Astrocyte (in vitro differentiated cells and primary cell): ENCODE measurements around the gene MRPL48. TPM values are rescaled to one million over a fixed set of nuclear protein-coding genes. Genes with fewer than 3 reads are reported as not detected.

Experiments
- DNase-seq: peaks from one replicate; pipeline ENCODE4 v3.0.0-alpha.2; 2010; ENCODE audit warnings: low read depth
- FAIRE-seq: peaks from 2 replicates; lab custom pipeline; 2011; peaks lifted over from hg19 to GRCh38; lab: Jason Lieb, UNC
- H2AFZ ChIP-seq: 2 replicates; pipeline ENCODE4 v1.6.0; 2012; ENCODE audit warnings: low read depth, low read length, inconsistent platforms
- H3K27ac ChIP-seq: 2 replicates; pipeline ENCODE4 v1.5.1; 2011; ENCODE audit warnings: low read depth, low read length, inconsistent platforms
- H3K27me3 ChIP-seq: 2 replicates; pipeline ENCODE4 v1.6.0; 2011; ENCODE audit warnings: low read length, inconsistent platforms; ENCODE audit not compliant: insufficient read depth
- H3K36me3 ChIP-seq: 2 replicates; pipeline ENCODE4 v1.5.1; 2011; ENCODE audit warnings: low read length, inconsistent platforms; ENCODE audit not compliant: insufficient read depth
- H3K4me1 ChIP-seq: 2 replicates; pipeline ENCODE4 v1.5.1; 2011; ENCODE audit warnings: low read length, inconsistent platforms; ENCODE audit not compliant: insufficient read depth
- H3K4me2 ChIP-seq: 2 replicates; pipeline ENCODE4 v1.6.0; 2012; ENCODE audit warnings: low read length, inconsistent platforms
- H3K4me3 ChIP-seq: 2 replicates; pipeline ENCODE4 v1.5.1; 2011; ENCODE audit warnings: low read depth, mild to moderate bottlenecking, low read length, inconsistent platforms; ENCODE audit not compliant: insufficient read depth
- H3K79me2 ChIP-seq: 2 replicates; pipeline ENCODE4 v1.6.0; 2012; ENCODE audit warnings: mild to moderate bottlenecking, low read length, inconsistent platforms; ENCODE audit not compliant: insufficient read depth
- H3K9ac ChIP-seq: 2 replicates; pipeline ENCODE4 v1.6.0; 2012; ENCODE audit warnings: mild to moderate bottlenecking, low read length, inconsistent platforms
- H3K9me3 ChIP-seq: 2 replicates; pipeline ENCODE4 v1.5.1; 2012; ENCODE audit warnings: low read depth, mild to moderate bottlenecking, low read length, inconsistent platforms; ENCODE audit not compliant: insufficient read depth
- H4K20me1 ChIP-seq: 2 replicates; pipeline ENCODE4 v1.6.0; 2012; ENCODE audit warnings: low read length, inconsistent platforms; ENCODE audit not compliant: insufficient read depth
- H3K27ac Mint-ChIP-seq: one replicate; pipeline ENCODE4 v1.8.0; 2021; ENCODE audit warnings: mild to moderate bottlenecking, mixed read lengths; ENCODE audit not compliant: unreplicated experiment
- H3K27me3 Mint-ChIP-seq: one replicate; pipeline ENCODE4 v1.8.0; 2021; ENCODE audit warnings: low read depth, mixed read lengths; ENCODE audit not compliant: unreplicated experiment
- H3K36me3 Mint-ChIP-seq: one replicate; pipeline ENCODE4 v1.8.0; 2021; ENCODE audit warnings: low read depth, mixed read lengths; ENCODE audit not compliant: unreplicated experiment
- H3K4me1 Mint-ChIP-seq: one replicate; pipeline ENCODE4 v1.8.0; 2021; ENCODE audit warnings: low read depth, mixed read lengths; ENCODE audit not compliant: unreplicated experiment
- H3K4me3 Mint-ChIP-seq: one replicate; pipeline ENCODE4 v1.8.0; 2021; ENCODE audit warnings: mild to moderate bottlenecking, moderate library complexity, mixed read lengths; ENCODE audit not compliant: unreplicated experiment
- H3K9me3 Mint-ChIP-seq: one replicate; pipeline ENCODE4 v1.8.0; 2021; ENCODE audit warnings: mild to moderate bottlenecking, mixed read lengths; ENCODE audit not compliant: unreplicated experiment
- EZH2 ChIP-seq: IDR thresholded peaks from 2 replicates; pipeline ENCODE4 v1.6.1; 2012; ENCODE audit warnings: mild to moderate bottlenecking, low read length, inconsistent platforms; ENCODE audit not compliant: insufficient read depth
- total RNA-seq: library from RNA; stranded (reverse); gene quantifications from 2 replicates; pipeline ENCODE4 v1.2.1, GENCODE V29; 2021
- TF ChIP-seq, protein P1 (sequence below): IDR thresholded peaks from 2 replicates; pipeline ENCODE4 v1.5.1; 2011; ENCODE audit warnings: low read depth, mild to moderate bottlenecking, inconsistent platforms, low read length, moderate library complexity; ENCODE audit not compliant: insufficient read depth

MRPL48 gene
- total RNA-seq, 1 donor from 2014 or later, result 24.6 TPM

DNA sequence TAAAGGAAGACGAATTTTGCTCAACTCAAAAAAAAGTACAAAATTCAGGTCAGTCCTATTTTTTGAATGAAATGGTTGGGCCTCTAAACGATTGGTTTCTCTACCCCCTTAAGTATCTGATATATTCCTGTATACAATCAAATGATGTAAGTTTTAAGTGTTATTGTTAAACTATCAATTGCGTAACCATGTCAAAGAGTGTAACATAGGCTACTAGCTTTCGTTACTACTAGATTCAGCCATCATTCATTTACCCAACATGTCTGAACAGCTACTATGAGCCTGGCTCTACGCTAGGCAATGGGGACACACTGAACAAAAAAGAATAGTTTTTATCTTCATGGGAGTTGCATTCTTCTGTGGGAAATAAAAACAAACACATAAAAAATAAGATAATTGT, 30.1 kb upstream of the MRPL48 start:
- Mint-ChIP-seq H3K27ac (no peak overlapping the region), H3K36me3 (peaks cover 3% of the 10 kb centered on the region), H3K27me3 (no peaks in the 10 kb centered on the region), H3K4me3 (peak overlapping the region; percentile 100), H3K4me1 (peaks cover 3% of the 10 kb centered on the region), H3K9me3 (no peaks in the 10 kb centered on the region)
- DNase-seq (no peak), FAIRE-seq (no peak)
- H3K79me2 ChIP-seq, result peaks cover 81% of the 10 kb centered on the region
- no peak overlapping the region for H3K9ac ChIP-seq
- no peaks in the 10 kb centered on the region for H3K36me3 ChIP-seq
- H3K27me3 ChIP-seq, result no peaks in the 10 kb centered on the region
- H4K20me1 ChIP-seq, result peaks cover 67% of the 10 kb centered on the region
- peaks cover 7% of the 10 kb centered on the region for H3K4me1 ChIP-seq
- TF ChIP-seq, protein P1, sequence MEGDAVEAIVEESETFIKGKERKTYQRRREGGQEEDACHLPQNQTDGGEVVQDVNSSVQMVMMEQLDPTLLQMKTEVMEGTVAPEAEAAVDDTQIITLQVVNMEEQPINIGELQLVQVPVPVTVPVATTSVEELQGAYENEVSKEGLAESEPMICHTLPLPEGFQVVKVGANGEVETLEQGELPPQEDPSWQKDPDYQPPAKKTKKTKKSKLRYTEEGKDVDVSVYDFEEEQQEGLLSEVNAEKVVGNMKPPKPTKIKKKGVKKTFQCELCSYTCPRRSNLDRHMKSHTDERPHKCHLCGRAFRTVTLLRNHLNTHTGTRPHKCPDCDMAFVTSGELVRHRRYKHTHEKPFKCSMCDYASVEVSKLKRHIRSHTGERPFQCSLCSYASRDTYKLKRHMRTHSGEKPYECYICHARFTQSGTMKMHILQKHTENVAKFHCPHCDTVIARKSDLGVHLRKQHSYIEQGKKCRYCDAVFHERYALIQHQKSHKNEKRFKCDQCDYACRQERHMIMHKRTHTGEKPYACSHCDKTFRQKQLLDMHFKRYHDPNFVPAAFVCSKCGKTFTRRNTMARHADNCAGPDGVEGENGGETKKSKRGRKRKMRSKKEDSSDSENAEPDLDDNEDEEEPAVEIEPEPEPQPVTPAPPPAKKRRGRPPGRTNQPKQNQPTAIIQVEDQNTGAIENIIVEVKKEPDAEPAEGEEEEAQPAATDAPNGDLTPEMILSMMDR, result no peak
- TF ChIP-seq EZH2, result no peak
- peak overlapping the region; percentile 89 for H3K4me2 ChIP-seq
- no peaks in the 10 kb centered on the region for H3K9me3 ChIP-seq
- H2AFZ ChIP-seq, result no peak overlapping the region
- no peak overlapping the region for H3K27ac ChIP-seq
- H3K4me3 ChIP-seq, result no peak overlapping the region

DNA sequence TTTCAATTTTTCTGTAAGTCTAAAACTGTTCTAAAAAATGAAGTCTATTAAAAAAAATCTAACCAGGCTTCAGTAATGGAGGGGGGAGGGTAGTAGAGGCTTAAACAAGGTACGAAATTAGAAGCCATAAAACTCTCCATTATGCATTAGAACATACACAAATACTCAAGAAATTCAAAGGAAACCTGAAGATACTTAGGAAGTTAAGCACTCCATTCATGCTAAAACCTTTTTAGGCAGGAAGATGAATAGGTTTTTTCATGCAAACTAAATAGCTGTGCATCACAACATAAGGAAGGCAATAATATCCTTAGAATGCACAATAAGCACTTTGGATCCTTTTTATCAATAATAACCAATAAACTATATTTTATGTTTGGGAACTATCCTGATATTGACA, 29.2 kb upstream of the MRPL48 start:
- H3K36me3 ChIP-seq, result no peaks in the 10 kb centered on the region
- H3K27me3 ChIP-seq, result no peaks in the 10 kb centered on the region
- Mint-ChIP-seq H3K4me3 (peak overlapping the region; percentile 100), H3K36me3 (peaks cover 3% of the 10 kb centered on the region), H3K4me1 (peaks cover 3% of the 10 kb centered on the region), H3K27me3 (no peaks in the 10 kb centered on the region), H3K27ac (no peak overlapping the region), H3K9me3 (no peaks in the 10 kb centered on the region)
- peak overlapping the region; percentile 89 for H3K4me2 ChIP-seq
- peak overlapping the region; percentile 91 for H3K4me3 ChIP-seq
- no peak for FAIRE-seq
- peaks cover 74% of the 10 kb centered on the region for H3K79me2 ChIP-seq
- no peaks in the 10 kb centered on the region for H3K9me3 ChIP-seq
- DNase-seq, result no peak
- H3K4me1 ChIP-seq, result peaks cover 3% of the 10 kb centered on the region
- H3K9ac ChIP-seq, result peak overlapping the region; percentile 94
- no peak overlapping the region for H3K27ac ChIP-seq
- TF ChIP-seq, protein P1, result no peak
- TF ChIP-seq EZH2, result no peak
- H4K20me1 ChIP-seq, result peaks cover 58% of the 10 kb centered on the region
- no peak overlapping the region for H2AFZ ChIP-seq

DNA sequence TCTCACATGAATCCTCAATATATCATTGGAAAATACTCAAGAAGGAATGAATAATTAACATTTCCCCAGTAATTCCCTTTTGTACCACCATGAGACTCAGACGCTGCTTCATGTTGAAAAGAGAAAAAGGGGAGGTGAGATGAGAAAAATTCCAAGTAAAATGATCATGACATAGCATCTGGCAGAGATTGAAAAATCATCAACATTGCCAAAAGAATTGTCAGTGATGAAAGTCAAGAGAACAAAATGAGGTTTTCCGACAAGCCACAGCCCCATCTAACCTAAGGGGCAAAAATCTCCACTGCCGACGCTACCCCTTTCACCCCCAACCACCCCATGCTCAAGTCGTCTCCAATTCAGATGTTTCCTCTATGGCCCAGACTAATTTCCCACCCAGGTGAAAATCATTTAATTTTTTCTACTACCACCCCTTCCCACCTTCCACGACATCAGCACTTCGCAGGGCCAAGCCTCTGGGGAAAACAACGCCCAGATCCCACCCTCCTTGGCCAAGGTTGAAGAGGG, 28.0 kb upstream of the MRPL48 start:
- Histone ChIP-seq H3K9me3 (no peaks in the 10 kb centered on the region), H3K4me1 (peaks cover 3% of the 10 kb centered on the region), H4K20me1 (peaks cover 46% of the 10 kb centered on the region), H3K27ac (peak overlapping the region; percentile 83), H3K4me2 (peak overlapping the region; percentile 89), H3K79me2 (peaks cover 62% of the 10 kb centered on the region), H3K36me3 (no peaks in the 10 kb centered on the region), H3K27me3 (no peaks in the 10 kb centered on the region), H2AFZ (peak overlapping the region; percentile 59), H3K4me3 (peak overlapping the region; percentile 91), H3K9ac (peak overlapping the region; percentile 94)
- TF ChIP-seq EZH2, result no peak
- TF ChIP-seq, protein P1, result peak; percentile 15
- Mint-ChIP-seq H3K36me3 (peaks cover 3% of the 10 kb centered on the region), H3K4me3 (peak overlapping the region; percentile 100), H3K27ac (peak overlapping the region; percentile 99), H3K27me3 (no peaks in the 10 kb centered on the region), H3K4me1 (peaks cover 3% of the 10 kb centered on the region), H3K9me3 (no peaks in the 10 kb centered on the region)
- DNase-seq (no peak), FAIRE-seq (no peak)
